ENCODE data around the gene DCT.

Gene DCT

DNA sequence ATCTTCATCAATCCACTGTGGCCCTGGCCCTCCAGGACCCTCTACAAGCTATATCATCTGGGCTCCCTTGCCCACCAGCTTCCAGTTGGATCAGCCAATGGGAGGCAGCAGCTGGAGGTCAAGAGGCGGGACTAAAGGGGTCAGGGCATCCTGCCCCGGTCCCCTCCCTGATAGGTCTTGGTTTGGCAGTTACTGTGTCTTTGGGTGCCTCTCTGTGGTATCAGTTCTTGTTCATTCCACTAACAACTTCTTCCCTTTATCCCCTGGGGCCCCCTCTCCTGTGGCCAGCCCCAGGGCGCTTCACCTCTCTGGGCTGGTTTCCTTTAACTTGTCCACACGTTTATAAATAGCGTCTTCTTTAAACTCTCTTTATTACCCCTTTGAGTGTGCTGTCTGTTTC, 83.6 kb downstream of the DCT start:
- no peak for DNase-seq (ENCODE audit: low read depth)

GRCh38 chr13:94394723-94395122, 84.8 kb downstream of the DCT start:
- DNase-seq (ENCODE audit: low read depth) = no peak

DNA sequence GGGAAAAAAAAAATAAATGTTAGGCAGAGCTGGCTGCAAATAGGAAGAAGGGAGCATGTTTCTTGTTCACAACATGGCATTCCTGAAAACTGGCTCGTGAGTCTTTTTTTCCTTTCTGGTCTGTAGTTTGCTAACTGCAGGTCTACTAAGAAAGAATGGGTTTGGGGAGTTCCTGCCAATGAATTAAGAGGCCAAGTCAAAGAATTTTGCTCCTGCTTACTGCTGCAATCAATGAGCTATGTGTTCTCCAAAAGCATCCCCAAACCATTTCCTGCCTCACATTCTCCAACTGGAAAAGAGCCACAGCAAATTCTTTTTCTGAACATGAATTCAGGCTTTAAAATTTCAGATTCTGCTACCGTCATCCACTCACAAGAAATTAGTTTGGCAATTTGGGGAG, 88.6 kb downstream of the DCT start:
- no peak for DNase-seq (ENCODE audit: low read depth)

- no peak for DNase-seq (ENCODE audit: low read depth)
Measured at GRCh38 chr13:94389604-94390351, 89.7 kb downstream of the DCT start.

DNA sequence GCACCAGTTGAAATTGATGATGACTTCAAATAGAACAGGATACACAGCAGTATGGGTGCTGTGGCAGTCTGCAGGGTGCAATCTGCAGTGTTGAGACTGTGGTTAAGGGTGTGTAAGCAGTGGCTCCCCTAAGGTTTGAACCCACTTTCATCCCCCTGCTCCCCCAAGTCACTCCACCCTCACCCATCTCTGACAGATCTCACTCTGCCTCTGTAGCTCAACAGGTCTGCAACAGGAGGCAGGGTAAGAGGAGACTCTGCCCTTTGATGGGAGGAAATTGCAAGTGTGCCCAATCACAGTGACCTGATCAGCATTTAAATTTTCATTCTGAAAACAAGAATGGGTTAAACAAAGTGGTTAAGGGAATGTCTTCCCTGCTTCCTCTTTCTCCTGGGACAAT, 92.4 kb downstream of the DCT start:
- DNase-seq (ENCODE audit: low read depth) = no peak
